Tibial nerve (tissue), 4 donors: ENCODE data around the gene CYP27C1. TPM values are rescaled to one million over a fixed set of nuclear protein-coding genes. Genes with fewer than 3 reads are reported as not detected.

Experiments
- DNase-seq, 2 donors: peaks; one replicate each; pipeline ENCODE4 v3.0.0-alpha.2; 2019; ENCODE audit warnings: low spot score in 2 of 2
- H3K27ac ChIP-seq, 4 donors: fragments of 200-600 bp; sonication (generic) in 3 of 4; one replicate each; pipeline ENCODE4 v1.5.1; 2017 to 2019; ENCODE audit warnings: mild to moderate bottlenecking in 1 of 4
- H3K27me3 ChIP-seq, 2 donors: fragments of 200-600 bp; sonication (generic) in 1 of 2; one replicate each; pipeline versions ENCODE4 v1.5.1 to v1.6.0; 2017 to 2019
- H3K36me3 ChIP-seq, 3 donors: fragments of 200-600 bp; sonication (generic); one replicate each; pipeline ENCODE4 v1.5.1; 2018 to 2019
- H3K4me1 ChIP-seq, 4 donors: fragments of 200-600 bp; sonication (generic) in 3 of 4; one replicate each; pipeline ENCODE4 v1.5.1; 2017 to 2019
- H3K4me3 ChIP-seq, 4 donors: fragments of 200-600 bp; sonication (generic) in 3 of 4; one replicate each; pipeline ENCODE4 v1.5.1; 2017 to 2019; ENCODE audit warnings: mild to moderate bottlenecking in 1 of 4, moderate library complexity in 1 of 4
- H3K9me3 ChIP-seq, 4 donors: fragments of 200-600 bp; sonication (generic) in 3 of 4; one replicate each; pipeline ENCODE4 v1.5.1; 2017 to 2019
- CTCF ChIP-seq, 5 experiments: fragments of 200-600 bp in 3 of 5; fragments of 450-650 bp in 2 of 5; sonication (generic) in 3 of 5; IDR thresholded peaks; one replicate each; pipeline ENCODE4 v1.5.1; 2016 to 2019; ENCODE audit warnings: antibody characterized with exemption in 5 of 5, mild to moderate bottlenecking in 3 of 5, moderate library complexity in 2 of 5
- EP300 ChIP-seq, 2 donors: sonication (generic); formaldehyde crosslinking; IDR thresholded peaks; one replicate each; pipeline ENCODE4 v1.6.1; 2017; ENCODE audit warnings: antibody characterized with exemption in 2 of 2, mild to moderate bottlenecking in 1 of 2
- POLR2A ChIP-seq, 2 donors: fragments of 450-650 bp; IDR thresholded peaks; one replicate each; pipeline ENCODE4 v1.6.1; 2017; ENCODE audit warnings: antibody characterized with exemption in 2 of 2, mild to moderate bottlenecking in 2 of 2, moderate library complexity in 2 of 2
- WGBS, 2 donors: methylation state at CpG; one replicate each; pipeline ENCODE4 v1.1.5; 2018; 5-methylcytosine and 5-hydroxymethylcytosine counted together
- total RNA-seq, 4 donors: library from RNA; depleted of rRNA; stranded (reverse); fragments of >200 nt; gene quantifications; one replicate each; pipeline ENCODE4 v1.1.0, GENCODE V29; 2016

CYP27C1 gene
- total RNA-seq, 4 donors from 2014 or later = 0.42 to 1.2 (median 0.73) TPM

GRCh38 chr2:127175041-127175721, 44.9 kb downstream of the CYP27C1 start:
- 51 to 52% methylated on average over 13 of the region's 13 CpGs for WGBS, 2 donors
- DNase-seq = peak; percentile 43 to 65
- Histone ChIP-seq H3K36me3 (no peaks in the 10 kb centered on the region), H3K27me3 (no peaks in the 10 kb centered on the region), H3K9me3 (no peaks in the 10 kb centered on the region), H3K4me3 (no peak overlapping the region), H3K27ac (peak overlapping the region in 3 of 4 donors; percentile 62 to 83 (median 70)), H3K4me1 (peaks cover 0 to 44% (median 13%) of the 10 kb centered on the region in 4 donors)
- TF ChIP-seq EP300 (IDR thresholded peaks at IDR 0.05) = peak in 1 of 2 donors; percentile 21
- TF ChIP-seq POLR2A (IDR thresholded peaks at IDR 0.05) = no peak

GRCh38 chr2:127174640-127175039, 45.5 kb downstream of the CYP27C1 start:
- TF ChIP-seq CTCF (IDR thresholded peaks at IDR 0.05) (no peak), EP300 (IDR thresholded peaks at IDR 0.05) (no peak), POLR2A (IDR thresholded peaks at IDR 0.05) (no peak)
- no peaks in the 10 kb centered on the region for H3K27me3 ChIP-seq
- H3K4me3 ChIP-seq = no peak overlapping the region
- H3K9me3 ChIP-seq = no peaks in the 10 kb centered on the region
- peak overlapping the region in 2 of 4 donors; percentile 70 to 83 for H3K27ac ChIP-seq
- 81 to 84% methylated on average over 6 of the region's 6 CpGs for WGBS, 2 donors
- no peak for DNase-seq
- H3K4me1 ChIP-seq = peaks cover 0 to 44% (median 13%) of the 10 kb centered on the region in 4 donors
- H3K36me3 ChIP-seq = no peaks in the 10 kb centered on the region

GRCh38 chr2:127174136-127174535, 46.0 kb downstream of the CYP27C1 start:
- Histone ChIP-seq H3K36me3 (no peaks in the 10 kb centered on the region), H3K4me3 (no peak overlapping the region), H3K9me3 (no peaks in the 10 kb centered on the region), H3K27ac (no peak overlapping the region), H3K4me1 (peaks cover 0 to 44% (median 13%) of the 10 kb centered on the region in 4 donors), H3K27me3 (no peaks in the 10 kb centered on the region)
- TF ChIP-seq POLR2A (IDR thresholded peaks at IDR 0.05) (no peak), CTCF (IDR thresholded peaks at IDR 0.05) (peak in 2 of 5 experiments; percentile 9 to 43)
- no peak for DNase-seq
- WGBS, 2 donors = 64 to 78% methylated on average over 5 to 6 of the region's 6 CpGs

- no peak for TF ChIP-seq POLR2A (IDR thresholded peaks at IDR 0.05)
- no peak for TF ChIP-seq CTCF (IDR thresholded peaks at IDR 0.05)
- peak in 1 of 2 donors; percentile 66 for TF ChIP-seq EP300 (IDR thresholded peaks at IDR 0.05)
- Histone ChIP-seq H3K36me3 (no peaks in the 10 kb centered on the region), H3K27ac (no peak overlapping the region), H3K9me3 (no peaks in the 10 kb centered on the region), H3K27me3 (no peaks in the 10 kb centered on the region), H3K4me3 (no peak overlapping the region), H3K4me1 (peaks cover 0 to 44% (median 13%) of the 10 kb centered on the region in 4 donors)
- DNase-seq = peak in 1 of 2 donors; percentile 67
- WGBS, 2 donors = 42 to 47% methylated on average over 6 of the region's 6 CpGs
Measured at GRCh38 chr2:127173057-127173456, 47.0 kb downstream of the CYP27C1 start.

GRCh38 chr2:127172306-127172705, 47.8 kb downstream of the CYP27C1 start:
- no peaks in the 10 kb centered on the region for H3K27me3 ChIP-seq
- H3K9me3 ChIP-seq = no peaks in the 10 kb centered on the region
- no peak for DNase-seq
- WGBS, 2 donors = 92 to 94% methylated on average over 6 of the region's 6 CpGs
- peaks cover 0 to 44% (median 13%) of the 10 kb centered on the region in 4 donors for H3K4me1 ChIP-seq
- TF ChIP-seq EP300 (IDR thresholded peaks at IDR 0.05) (no peak), CTCF (IDR thresholded peaks at IDR 0.05) (no peak), POLR2A (IDR thresholded peaks at IDR 0.05) (no peak)
- H3K4me3 ChIP-seq = no peak overlapping the region
- no peak overlapping the region for H3K27ac ChIP-seq
- no peaks in the 10 kb centered on the region for H3K36me3 ChIP-seq
